NCI-H69 (cell line): Measurements from ENCODE around the gene ABCD3.

Experiments
- DNase-seq: peaks from one replicate; lab custom pipeline; 2025; lab: John Stamatoyannopoulos, UW

ABCD3 gene

DNA sequence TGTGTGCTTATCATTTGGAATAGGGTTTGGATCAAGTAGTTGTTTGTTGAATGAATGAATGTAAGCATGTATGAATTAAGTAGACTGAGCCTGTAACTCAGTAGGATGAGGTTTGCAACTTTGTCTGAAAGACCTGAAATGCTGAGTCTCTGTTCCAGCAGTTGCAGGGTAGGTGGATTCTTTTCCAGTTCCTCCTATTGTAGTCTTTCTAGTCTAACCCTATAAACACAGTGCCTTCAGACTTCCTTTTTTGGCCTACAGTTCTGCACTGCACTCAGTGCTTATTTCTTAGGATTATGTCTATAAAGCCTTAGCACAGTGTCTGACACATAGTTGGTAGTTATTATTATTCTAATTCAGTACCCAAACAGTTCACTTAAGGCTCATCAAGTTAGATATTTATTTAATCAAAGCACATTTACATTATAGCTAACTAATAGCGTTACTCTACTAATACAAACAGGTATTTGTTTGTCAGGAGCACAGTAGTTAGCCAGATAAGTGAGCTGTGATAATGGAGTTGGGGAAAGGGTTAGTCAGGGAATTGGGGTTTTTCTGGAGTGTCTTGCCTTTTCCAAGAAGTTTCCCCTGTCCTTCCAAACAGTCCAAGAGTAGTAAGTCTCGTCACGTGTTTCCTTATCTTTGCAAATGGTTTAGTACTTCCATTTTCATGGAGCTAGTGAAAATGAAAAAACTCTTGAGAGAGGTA lies 45.0 kb downstream of the ABCD3 start:
- no peak for DNase-seq

DNA sequence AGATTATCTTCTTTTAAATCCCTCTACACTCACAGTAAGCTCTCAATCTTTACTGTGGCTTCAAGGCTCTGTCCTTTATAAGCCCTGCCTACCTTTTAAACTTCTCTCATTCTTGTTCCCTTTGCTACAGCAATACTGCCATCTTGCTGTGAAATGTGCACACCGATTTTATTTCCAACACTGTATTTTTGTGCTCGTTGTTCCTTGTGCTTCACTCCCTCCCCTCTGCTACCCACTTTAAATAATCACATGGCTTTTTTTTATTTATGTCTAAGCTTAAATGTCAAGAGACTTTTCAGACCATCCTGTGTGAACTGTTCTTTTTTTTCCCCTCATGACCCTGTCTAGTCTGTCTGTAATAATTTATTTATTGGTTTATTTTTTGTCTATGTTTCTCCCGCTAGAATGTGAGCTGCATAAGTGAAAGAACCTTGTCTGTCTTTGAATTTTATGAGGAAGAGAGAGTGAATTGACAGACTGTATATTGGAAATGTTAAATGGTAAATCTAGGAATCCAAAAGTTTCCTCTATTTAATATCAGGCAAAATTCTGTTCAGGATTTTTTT lies 45.7 kb downstream of the ABCD3 start:
- peak; percentile 5 for DNase-seq

- no peak for DNase-seq
Measured at GRCh38 chr1:94468708-94469107, 50.5 kb downstream of the ABCD3 start.

DNA sequence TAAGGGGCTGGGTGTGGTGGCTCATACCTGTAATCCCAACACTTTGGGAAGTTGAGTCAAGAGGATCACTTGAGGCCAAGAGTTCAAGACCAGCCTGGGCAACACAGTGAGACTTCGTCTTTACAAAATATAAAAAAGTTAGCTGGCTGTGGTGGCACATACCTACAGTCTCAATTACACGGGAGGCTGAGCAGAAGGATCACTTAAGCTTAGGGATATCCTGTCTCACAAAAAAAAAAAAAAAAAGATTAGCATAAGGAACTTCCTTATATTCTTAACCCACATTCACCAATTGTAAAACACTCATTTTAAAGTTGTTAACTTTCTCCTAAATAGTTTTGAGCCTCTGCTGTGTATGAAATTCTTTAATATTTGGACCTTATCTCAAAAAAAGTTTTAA lies 53.1 kb downstream of the ABCD3 start:
- no peak for DNase-seq

GRCh38 chr1:94475232-94475631 lies 57.0 kb downstream of the ABCD3 start:
- DNase-seq: no peak

- DNase-seq: no peak
Measured at GRCh38 chr1:94479682-94480081, 61.5 kb downstream of the ABCD3 start.

- DNase-seq: peak; percentile 59
Measured at GRCh38 chr1:94481473-94481933, 63.3 kb downstream of the ABCD3 start.

- no peak for DNase-seq
Measured at GRCh38 chr1:94486990-94487389, 68.8 kb downstream of the ABCD3 start.

- DNase-seq: no peak
Measured at GRCh38 chr1:94490556-94490955, 72.4 kb downstream of the ABCD3 start.

- no peak for DNase-seq
Measured at GRCh38 chr1:94496076-94496755, 78.0 kb downstream of the ABCD3 start.

- DNase-seq: no peak
Measured at GRCh38 chr1:94501426-94501825, 83.2 kb downstream of the ABCD3 start.

GRCh38 chr1:94501935-94502334 lies 83.7 kb downstream of the ABCD3 start:
- no peak for DNase-seq

DNA sequence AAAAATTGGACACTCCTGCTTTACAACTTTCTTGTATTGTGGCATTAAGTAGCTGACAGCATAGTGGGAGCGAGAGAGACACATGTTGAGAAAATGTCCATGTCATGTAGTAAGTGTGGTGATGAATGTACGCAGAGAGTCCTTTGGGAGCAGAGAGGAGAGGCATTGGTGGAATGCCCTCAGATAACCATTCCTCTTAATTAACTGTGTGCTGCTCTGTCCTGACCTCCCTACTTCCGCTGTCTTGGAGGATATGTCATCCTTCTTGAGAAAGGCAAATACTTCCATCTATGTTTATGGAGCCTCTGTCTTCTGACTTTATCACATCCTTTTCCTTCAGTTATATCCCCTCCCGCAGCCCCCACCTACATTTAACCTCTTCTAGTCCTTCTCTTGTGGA lies 85.0 kb downstream of the ABCD3 start:
- no peak for DNase-seq

DNA sequence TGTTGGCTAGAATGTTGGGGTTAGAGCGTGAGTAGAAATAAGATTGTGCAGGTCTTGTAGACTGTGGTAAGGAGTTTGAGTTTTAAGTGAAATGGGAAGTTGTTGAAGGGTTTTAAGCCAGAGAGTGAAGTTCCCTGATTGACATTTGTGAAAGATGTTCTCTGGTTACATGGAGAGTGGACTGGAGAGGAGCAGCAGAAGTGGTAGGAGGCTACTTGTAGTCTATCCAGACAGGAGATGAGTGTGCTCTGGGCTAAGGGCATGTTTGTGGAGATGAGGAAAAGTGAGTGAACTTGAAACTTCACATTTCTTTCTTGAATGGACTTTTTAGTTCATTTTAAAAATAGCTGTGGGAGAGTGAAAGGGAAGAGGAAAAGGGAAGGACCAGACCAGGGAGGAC lies 86.4 kb downstream of the ABCD3 start:
- no peak for DNase-seq

DNA sequence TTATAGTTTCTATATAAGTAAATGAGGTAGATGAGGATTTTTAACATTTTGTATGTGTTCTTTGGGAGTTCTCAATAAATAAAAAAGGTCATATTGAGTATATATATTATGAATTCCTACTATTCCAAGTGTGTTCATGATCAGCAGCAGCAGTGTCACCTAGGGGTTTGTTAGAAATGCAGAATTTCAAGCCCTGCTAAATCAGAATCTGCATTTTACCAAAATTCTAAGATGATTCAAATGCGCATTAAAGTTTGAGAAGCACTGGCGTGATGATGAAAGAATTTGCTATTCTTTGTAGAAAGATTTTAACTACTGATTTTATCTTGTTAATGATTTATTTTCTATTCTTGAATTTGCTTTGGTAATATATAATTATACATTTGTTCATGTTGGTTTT lies 94.6 kb downstream of the ABCD3 start:
- DNase-seq: no peak

GRCh38 chr1:94514095-94514727 lies 96.0 kb downstream of the ABCD3 start:
- DNase-seq: peak; percentile 30

DNA sequence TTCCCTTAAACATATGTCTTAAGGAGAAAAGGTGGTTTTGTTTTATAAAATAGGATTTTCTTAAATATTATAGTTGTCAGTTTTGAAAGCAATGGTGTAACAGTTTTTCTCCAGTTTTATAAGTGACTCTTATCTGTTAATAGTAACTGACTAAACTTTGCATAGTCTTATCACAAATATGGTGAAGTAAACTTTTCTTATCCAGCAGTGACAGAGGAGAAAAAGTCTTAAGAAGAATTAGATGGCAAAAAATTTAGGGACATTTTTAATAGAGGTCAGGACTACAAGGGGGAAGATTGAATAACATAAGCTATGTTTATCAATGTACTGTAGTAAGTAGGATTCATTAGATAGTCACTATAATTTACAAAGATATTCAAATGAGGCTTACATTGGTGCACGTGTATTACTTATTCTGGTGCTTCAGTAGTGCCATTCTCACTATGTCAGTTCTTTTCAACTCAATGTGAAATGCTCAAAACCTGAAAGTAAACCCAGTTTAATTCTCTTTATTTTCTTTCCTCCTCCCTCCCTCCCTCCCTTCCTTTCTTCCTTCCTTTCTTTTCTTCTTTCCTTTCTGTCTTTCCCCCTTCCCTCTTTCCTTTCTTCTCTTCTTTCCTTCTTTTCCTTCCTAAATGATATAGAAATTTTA lies 97.2 kb downstream of the ABCD3 start:
- no peak for DNase-seq

DNA sequence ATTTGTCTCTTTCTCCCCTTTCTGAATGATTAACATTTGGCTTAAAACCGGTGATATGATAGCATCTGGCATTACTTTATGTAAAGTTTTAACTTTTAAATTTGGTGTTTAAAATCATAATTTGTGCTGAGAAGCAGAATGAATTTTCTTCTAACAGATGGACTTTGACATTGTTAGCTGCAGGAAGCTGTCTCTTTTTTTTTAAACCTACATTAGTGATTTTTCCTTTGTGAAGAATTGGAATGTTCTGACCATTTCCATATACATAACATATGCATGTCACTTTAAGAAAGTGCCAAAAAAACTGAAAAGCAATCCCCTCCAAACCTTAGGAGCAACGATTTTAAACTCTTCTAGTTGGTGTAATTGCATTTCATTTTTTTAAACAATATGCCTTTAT lies 101.2 kb downstream of the ABCD3 start:
- no peak for DNase-seq

DNA sequence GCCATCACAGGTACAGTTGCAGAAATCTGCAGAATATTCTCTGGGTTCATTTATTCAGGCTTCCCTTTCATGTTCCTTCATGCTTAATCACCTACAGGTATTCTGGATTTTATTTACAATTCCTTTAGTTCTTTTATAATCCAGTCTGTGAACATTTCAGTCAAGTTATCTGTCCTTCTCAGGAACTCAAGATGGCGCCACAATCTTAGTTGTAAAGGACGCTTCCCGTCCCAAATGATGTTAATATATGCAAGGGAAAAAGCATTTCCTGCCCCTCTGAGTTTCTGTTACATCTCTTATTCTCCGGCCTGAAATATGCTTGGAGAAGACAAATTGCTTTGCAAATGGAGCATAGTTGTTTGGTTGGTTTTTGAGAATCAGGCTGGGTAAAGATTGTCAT lies 104.1 kb downstream of the ABCD3 start:
- peak; percentile 60 for DNase-seq

DNA sequence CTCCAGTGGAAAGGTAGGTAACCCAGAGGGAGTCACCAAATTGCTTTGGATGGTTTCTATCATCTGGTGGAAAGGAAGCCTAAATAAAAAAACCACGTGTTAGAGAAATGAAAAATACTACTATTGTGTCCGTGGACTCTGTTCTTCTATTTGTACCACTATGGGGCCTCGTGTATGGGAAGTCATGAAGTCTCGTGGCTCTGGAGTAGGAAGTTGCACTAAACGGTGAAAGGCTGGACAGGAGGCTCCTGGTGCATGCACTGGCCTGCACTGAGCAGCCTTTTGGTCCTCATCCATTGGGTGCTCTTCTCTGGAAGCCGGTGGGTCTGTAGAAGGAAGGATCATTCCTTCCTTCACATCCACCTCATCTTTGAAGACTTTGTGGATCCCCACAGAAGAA lies 106.3 kb downstream of the ABCD3 start:
- DNase-seq: no peak

- DNase-seq: no peak
Measured at GRCh38 chr1:94526152-94526980, 108.2 kb downstream of the ABCD3 start.
